ENCODE data around the gene C6orf52.
"Not testable (repeated sequence)": the region's sequence is repeated elsewhere in the genome, so short reads cannot be mapped to it uniquely, and the experiment has no call there.

The C6orf52 gene

GRCh38 chr6:10682355-10682988 is 11.9 kb downstream of the C6orf52 start:
- Mint-ChIP-seq H3K27me3 (ENCODE audit: low read depth, poor library complexity) (peaks cover 33% of the 10 kb centered on the region), H3K27ac (no peak overlapping the region), H3K9me3 (no peaks in the 10 kb centered on the region), H3K4me3 (no peak overlapping the region), H3K36me3 (ENCODE audit: low read depth) (no peaks in the 10 kb centered on the region), H3K4me1 (no peaks in the 10 kb centered on the region)
- TF ChIP-seq CTCF (IDR thresholded peaks at IDR 0.05) = no peak
- DNase-seq = no peak

- DNase-seq = no peak
- Mint-ChIP-seq H3K27ac (no peak overlapping the region), H3K4me1 (no peaks in the 10 kb centered on the region), H3K36me3 (ENCODE audit: low read depth) (no peaks in the 10 kb centered on the region), H3K9me3 (no peaks in the 10 kb centered on the region), H3K4me3 (no peak overlapping the region), H3K27me3 (ENCODE audit: low read depth, poor library complexity) (peaks cover 26% of the 10 kb centered on the region)
- no peak for TF ChIP-seq CTCF (IDR thresholded peaks at IDR 0.05)
These were observed 12.6 kb downstream of the C6orf52 start for GRCh38 chr6:10681795-10682194.

GRCh38 chr6:10678456-10678855 is 16.0 kb downstream of the C6orf52 start:
- peaks cover 4% of the 10 kb centered on the region for H3K36me3 Mint-ChIP-seq (ENCODE audit: low read depth)
- no peak for TF ChIP-seq CTCF (IDR thresholded peaks at IDR 0.05)
- no peak overlapping the region for H3K4me3 Mint-ChIP-seq
- H3K27me3 Mint-ChIP-seq (ENCODE audit: low read depth, poor library complexity) = peaks cover 3% of the 10 kb centered on the region
- H3K4me1 Mint-ChIP-seq = no peaks in the 10 kb centered on the region
- no peak for DNase-seq
- H3K9me3 Mint-ChIP-seq = peaks cover 4% of the 10 kb centered on the region
- no peak overlapping the region for H3K27ac Mint-ChIP-seq

DNA sequence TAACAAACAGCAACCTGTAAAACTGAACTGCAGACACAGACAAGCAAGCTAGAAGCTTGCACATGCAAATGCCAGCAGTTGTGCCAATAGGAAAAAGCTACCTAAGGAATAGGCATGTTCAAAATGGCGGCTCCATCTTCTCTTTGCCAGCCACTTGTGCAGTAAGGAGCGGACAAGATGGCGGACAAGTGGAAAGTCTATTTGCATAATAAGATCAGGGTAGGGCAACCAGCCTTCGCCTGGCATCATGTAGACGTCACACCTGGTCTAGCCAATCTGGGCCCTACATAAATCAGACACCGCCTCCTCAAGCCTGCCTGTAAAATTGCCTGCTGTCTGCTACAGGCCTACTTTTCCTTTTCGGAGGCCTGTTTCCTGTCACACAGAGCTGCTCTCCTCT is 18.0 kb downstream of the C6orf52 start:
- no peak overlapping the region for H3K4me3 Mint-ChIP-seq
- DNase-seq = no peak
- H3K9me3 Mint-ChIP-seq = peaks cover 4% of the 10 kb centered on the region
- TF ChIP-seq CTCF (IDR thresholded peaks at IDR 0.05) = no peak
- H3K27me3 Mint-ChIP-seq (ENCODE audit: low read depth, poor library complexity) = peaks cover 3% of the 10 kb centered on the region
- H3K4me1 Mint-ChIP-seq = no peaks in the 10 kb centered on the region
- H3K36me3 Mint-ChIP-seq (ENCODE audit: low read depth) = peaks cover 4% of the 10 kb centered on the region
- peak overlapping the region; percentile 9 for H3K27ac Mint-ChIP-seq

DNA sequence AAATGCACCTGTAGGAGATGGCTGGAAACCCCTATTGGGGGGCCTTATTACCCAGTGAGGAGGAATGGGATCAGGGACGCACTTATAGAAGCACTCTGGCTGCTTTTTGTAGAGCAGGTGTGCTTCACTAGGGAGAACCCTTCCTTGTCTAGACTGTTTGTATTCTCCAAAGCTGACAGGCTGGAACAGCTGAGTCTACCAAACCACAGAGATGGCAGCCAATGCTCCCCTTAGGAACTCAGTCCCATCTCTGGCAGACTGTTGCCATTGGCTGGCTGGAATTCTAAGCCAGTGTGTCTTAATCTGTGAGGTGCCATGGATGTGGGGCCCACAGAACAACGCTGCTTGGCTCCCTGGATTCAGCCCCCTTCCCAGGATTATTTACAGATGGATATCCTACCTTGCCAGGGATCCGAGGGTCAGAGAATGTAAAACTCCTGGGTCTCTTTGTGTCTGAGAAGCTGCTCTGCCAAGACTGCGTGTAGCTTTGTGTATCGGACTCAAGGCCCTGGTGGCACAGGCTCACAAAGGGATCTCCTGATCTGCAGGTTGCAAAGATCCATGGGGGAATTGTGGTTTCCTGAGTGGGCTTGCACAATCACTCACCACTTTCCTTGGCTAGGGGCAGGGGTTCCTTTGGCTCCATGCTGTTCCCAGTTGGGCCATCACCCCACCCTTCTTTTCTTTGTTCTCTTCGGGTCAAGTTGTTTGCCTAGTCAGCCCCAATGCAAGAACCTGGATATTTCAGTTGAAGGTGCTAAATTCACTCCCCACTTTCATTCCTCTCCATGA is 26.1 kb downstream of the C6orf52 start:
- DNase-seq = no peak
- peaks cover 15% of the 10 kb centered on the region for H3K27me3 Mint-ChIP-seq (ENCODE audit: low read depth, poor library complexity)
- no peak overlapping the region for H3K4me3 Mint-ChIP-seq
- no peak for TF ChIP-seq CTCF (IDR thresholded peaks at IDR 0.05)
- peaks cover 31% of the 10 kb centered on the region for H3K9me3 Mint-ChIP-seq
- no peaks in the 10 kb centered on the region for H3K4me1 Mint-ChIP-seq
- H3K27ac Mint-ChIP-seq = no peak overlapping the region
- H3K36me3 Mint-ChIP-seq (ENCODE audit: low read depth) = peaks cover 13% of the 10 kb centered on the region

GRCh38 chr6:10665595-10665994 is 28.8 kb downstream of the C6orf52 start:
- peaks cover 15% of the 10 kb centered on the region for H3K27me3 Mint-ChIP-seq (ENCODE audit: low read depth, poor library complexity)
- not testable (repeated sequence) for DNase-seq, H3K4me3 Mint-ChIP-seq, H3K27ac Mint-ChIP-seq, H3K4me1 Mint-ChIP-seq
- peaks cover 36% of the 10 kb centered on the region for H3K9me3 Mint-ChIP-seq
- peaks cover 19% of the 10 kb centered on the region for H3K36me3 Mint-ChIP-seq (ENCODE audit: low read depth)
